ENCODE results near the gene RFTN1. TPM values are rescaled to one million over a fixed set of nuclear protein-coding genes. Genes with fewer than 3 reads are reported as not detected.
A peak's percentile ranks its signal among the peaks of the same experiment; 100 is the strongest.

RFTN1 gene
- total and polyA plus RNA-seq, 9 of the 15 experiments (the other 6 are each of a cell fraction or from before 2014, with no cell fraction given), result 0.08 to 0.51 (median 0.11) TPM; not detected in 6

GRCh38 chr3:16319723-16320122, 193.8 kb downstream of the RFTN1 start (continued):
- TF ChIP-seq, protein P1, sequence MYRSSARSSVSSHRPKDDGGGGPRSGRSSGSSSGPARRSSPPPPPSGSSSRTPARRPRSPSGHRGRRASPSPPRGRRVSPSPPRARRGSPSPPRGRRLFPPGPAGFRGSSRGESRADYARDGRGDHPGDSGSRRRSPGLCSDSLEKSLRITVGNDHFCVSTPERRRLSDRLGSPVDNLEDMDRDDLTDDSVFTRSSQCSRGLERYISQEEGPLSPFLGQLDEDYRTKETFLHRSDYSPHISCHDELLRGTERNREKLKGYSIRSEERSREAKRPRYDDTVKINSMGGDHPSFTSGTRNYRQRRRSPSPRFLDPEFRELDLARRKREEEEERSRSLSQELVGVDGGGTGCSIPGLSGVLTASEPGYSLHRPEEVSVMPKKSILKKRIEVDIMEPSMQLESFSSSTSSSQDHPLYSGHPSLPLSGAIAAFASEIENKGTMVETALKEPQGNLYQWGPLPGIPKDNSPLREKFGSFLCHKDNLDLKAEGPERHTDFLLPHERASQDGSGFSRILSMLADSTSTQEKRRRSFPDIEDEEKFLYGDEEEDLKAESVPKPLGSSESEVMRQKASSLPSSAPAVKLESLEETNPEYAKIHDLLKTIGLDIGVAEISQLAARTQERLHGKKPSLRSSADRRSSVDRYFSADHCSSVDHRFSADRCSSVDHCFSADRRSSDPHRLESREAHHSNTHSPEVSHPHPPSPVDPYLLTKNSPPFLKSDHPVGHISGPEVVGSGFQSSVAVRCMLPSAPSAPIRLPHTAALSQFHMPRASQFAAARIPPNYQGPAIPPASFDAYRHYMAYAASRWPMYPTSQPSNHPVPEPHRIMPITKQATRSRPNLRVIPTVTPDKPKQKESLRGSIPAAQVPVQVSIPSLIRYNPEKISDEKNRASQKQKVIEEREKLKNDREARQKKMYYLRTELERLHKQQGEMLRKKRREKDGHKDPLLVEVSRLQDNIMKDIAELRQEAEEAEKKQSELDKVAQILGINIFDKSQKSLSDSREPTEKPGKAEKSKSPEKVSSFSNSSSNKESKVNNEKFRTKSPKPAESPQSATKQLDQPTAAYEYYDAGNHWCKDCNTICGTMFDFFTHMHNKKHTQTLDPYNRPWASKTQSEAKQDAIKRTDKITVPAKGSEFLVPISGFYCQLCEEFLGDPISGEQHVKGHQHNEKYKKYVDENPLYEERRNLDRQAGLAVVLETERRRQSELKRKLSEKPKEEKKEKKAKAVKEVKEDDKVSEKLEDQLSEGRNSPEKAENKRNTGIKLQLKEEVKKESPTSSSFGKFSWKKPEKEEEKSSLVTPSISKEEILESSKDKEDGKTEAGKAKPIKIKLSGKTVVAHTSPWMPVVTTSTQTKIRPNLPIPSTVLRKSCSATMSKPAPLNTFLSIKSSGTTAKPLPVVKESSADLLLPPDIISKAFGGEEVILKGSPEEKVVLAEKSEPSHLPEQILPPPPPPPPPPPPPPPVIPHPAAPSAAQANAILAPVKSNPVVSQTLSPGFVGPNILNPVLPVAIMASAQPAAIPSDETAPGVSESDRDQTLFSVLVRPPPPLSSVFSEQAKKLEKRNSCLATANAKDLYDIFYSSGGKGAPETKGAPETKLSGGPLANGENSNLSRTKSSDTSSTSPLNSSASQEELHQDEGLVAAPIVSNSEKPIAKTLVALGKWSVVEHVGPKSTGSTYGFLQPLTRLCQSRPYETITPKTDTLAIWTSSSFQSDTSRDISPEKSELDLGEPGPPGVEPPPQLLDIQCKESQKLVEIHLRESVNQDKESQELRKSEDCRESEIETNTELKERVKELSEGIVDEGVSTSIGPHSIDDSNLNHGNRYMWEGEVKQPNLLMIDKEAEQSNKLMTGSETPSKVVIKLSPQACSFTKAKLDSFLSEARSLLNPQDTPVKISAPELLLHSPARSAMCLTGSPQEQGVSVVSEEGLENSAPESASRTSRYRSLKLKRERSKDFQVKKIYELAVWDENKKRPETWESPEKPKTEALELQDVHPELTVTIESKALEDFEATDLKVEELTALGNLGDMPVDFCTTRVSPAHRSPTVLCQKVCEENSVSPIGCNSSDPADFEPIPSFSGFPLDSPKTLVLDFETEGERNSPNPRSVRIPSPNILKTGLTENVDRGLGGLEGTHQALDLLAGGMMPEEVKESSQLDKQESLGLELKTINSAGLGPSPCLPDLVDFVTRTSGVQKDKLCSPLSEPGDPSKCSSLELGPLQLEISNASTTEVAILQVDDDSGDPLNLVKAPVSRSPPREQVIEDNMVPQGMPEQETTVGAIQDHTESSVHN (IDR thresholded peaks at IDR 0.05; ENCODE audit: borderline replicate concordance in 1 of 2, low read depth in 1 of 2), result no peak
- TF ChIP-seq CBFA2T3 (IDR thresholded peaks at IDR 0.05) (peak; percentile 28; the same call in 1 of the 2 replicates), MEIS2 (IDR thresholded peaks at IDR 0.05; ENCODE audit: partially characterized antibody) (no peak), TARDBP (IDR thresholded peaks at IDR 0.05) (no peak), DEAF1 (CRISPR knock-in tag; IDR thresholded peaks at IDR 0.05) (no peak), ATF1 (CRISPR knock-in tag; IDR thresholded peaks at IDR 0.05) (no peak), ATF1 (tag; IDR thresholded peaks at IDR 0.05) (no peak), NR4A1 (CRISPR knock-in tag; IDR thresholded peaks at IDR 0.05) (no peak), NR4A1 (tag; IDR thresholded peaks at IDR 0.05) (no peak), SMARCA4 (IDR thresholded peaks at IDR 0.05) (no peak), YY1 (IDR thresholded peaks at IDR 0.05; ENCODE audit: borderline replicate concordance in 1 of 3, control insufficient read depth in 1 of 3, extremely low read depth in 1 of 3, insufficient read depth in 3 of 3, insufficient read length in 1 of 3, insufficient replicate concordance in 2 of 3, low read depth in 1 of 3, low read length in 2 of 3) (no peak)
- TF ChIP-seq, protein P2, sequence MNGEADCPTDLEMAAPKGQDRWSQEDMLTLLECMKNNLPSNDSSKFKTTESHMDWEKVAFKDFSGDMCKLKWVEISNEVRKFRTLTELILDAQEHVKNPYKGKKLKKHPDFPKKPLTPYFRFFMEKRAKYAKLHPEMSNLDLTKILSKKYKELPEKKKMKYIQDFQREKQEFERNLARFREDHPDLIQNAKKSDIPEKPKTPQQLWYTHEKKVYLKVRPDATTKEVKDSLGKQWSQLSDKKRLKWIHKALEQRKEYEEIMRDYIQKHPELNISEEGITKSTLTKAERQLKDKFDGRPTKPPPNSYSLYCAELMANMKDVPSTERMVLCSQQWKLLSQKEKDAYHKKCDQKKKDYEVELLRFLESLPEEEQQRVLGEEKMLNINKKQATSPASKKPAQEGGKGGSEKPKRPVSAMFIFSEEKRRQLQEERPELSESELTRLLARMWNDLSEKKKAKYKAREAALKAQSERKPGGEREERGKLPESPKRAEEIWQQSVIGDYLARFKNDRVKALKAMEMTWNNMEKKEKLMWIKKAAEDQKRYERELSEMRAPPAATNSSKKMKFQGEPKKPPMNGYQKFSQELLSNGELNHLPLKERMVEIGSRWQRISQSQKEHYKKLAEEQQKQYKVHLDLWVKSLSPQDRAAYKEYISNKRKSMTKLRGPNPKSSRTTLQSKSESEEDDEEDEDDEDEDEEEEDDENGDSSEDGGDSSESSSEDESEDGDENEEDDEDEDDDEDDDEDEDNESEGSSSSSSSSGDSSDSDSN (IDR thresholded peaks at IDR 0.05; ENCODE audit: borderline replicate concordance in 1 of 2, low read depth in 2 of 2, low read length in 2 of 2), result 0 out of 4 replicates have a peak, but pooled peaks of 1 of the 2 experiments have one; percentile 30
